NCI-H345 treated with DMSO at 0.1 percent for 48 hours (cell line): ENCODE measurements around the gene COL4A1.

Experiments used
- DNase-seq: peaks from one replicate; lab custom pipeline; 2025; ENCODE audit not compliant: unreplicated experiment; lab: John Stamatoyannopoulos, UW

The COL4A1 gene

DNA sequence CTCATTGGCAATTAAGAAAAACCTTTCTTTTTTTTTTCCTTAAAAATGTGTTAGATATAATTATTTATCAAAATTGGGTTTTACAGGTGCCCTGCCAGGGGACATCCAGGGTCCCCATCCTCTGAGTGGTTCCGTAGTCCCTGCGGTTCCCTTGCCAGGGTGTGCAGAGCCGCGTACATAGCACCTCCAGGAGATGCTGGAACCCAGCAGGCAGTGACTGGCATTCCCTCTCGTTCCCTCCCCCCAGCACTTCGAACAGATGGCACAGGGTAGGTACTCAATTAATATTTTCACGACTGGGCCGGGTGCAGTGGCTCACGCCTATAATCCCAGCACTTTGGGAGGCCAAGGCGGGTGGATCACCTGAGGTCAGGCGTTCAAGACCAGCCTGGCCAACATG lies 82.0 kb downstream of the COL4A1 start:
- no peak for DNase-seq

DNA sequence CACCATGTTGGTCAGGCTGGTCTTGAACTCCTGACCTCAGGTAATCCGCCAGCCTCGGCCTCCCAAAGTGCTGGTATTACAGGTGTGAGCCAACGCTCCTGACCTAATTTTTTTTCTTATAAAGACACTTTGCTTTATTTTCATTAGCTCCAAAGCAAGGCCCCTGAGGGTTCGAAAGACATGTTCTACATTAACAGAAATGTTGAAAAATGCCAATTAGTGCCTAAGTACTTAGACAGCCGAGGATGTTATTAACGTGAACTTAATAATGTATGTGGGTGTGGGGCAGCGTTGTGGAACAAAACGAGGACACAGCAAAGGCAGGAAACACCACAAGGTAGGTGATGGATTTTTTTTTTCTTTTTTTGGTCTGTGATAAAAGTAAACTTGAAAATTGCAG lies 82.4 kb downstream of the COL4A1 start:
- DNase-seq = no peak

DNA sequence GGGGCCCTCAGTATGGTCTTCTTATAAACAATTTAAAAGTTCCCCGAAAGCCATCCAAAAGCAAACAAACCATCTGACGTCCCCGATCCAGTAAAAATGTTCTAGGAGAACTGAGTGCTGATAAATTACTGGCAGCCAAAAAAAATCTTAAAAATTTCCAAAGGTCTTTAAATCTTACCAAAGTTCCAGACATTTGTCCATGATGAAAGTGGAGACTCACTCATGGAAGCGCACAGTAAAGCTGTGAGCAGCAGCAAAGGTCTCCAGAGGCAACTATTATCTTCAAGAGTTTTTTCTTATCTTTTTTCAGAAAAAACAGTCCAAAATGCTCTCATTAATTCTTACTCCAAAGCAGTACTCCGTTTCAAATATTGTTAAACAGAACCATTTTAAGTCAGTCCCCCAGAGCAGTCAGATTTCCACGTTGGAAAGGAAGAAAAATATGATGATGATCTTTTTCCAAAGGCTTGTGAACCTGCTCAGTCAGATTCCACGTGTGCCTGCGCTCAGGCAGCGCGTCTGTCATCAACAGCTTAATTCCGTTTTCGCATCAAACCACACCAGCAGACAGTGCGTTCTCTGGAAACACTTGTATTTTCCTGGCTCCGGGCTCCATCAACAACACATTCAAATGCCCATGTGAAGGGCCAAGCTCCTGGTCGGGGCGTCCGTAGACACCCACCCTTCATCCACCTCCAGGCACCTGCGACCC lies 85.4 kb downstream of the COL4A1 start:
- DNase-seq = no peak

DNA sequence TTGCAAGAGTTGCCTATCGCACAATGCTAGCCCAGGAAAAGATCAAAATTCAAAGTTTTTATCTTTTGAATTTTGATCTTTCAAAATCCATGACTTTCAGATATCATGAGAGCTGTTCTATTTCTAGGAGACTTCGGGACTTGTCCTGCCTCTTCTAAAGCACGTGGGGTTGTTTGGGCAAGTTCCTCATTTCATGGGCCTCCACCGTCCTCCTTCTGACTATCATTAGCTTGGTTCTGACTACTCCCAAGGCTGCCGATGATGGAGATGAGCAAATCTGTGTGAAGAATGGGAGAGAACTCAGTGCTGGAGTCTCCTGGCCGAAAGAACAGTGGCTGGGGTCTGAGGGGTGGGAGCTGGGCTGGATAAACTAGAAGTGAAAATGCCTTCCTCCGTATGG lies 86.5 kb downstream of the COL4A1 start:
- DNase-seq = no peak

DNA sequence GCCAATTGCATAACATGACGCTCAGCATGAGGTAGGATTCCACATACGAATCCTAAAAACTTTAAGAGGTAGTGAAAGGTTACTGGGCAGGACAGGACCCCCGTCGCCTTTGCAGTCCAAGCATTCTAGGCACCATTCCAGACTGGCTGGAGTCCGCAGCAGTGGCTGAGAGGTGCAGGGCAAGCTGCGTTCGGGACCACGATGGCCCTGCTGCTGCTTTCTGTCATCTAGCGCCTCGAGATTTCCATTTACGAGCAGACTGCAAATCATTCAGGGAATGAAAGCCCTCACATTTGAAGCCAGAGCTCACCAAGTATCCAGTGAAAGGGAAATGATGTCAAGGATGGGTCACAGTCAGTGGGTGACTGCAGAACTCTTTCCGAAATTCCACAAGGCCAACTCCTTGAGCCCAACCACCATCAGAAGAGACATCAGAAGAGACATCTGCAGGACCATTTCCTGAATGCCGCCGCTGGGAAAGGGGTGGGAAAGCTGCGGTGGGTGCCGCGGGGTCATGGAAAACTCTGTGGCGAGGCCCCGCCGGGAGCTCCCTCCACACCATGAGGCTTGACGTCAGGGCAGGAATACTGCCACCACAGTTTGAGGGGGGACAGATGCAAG lies 88.3 kb downstream of the COL4A1 start:
- no peak for DNase-seq

DNA sequence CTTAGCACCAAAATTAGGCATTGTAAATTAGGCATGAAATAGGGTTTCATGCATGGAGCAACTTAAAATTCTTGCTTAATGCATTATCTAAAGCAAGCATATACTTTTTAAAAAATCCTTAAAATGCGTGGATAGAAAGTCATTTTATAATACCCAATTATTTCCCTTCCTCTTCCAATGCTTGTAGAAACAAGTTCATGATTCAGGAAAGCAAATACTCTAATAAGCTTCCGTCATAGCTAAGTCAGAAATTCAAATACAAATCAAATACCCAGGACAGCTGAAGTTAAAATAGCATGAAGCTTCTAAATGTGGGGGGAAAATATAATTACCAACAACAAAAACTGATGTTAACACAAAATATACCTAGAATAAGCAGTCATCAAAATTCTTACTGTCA lies 89.1 kb downstream of the COL4A1 start:
- DNase-seq = no peak

DNA sequence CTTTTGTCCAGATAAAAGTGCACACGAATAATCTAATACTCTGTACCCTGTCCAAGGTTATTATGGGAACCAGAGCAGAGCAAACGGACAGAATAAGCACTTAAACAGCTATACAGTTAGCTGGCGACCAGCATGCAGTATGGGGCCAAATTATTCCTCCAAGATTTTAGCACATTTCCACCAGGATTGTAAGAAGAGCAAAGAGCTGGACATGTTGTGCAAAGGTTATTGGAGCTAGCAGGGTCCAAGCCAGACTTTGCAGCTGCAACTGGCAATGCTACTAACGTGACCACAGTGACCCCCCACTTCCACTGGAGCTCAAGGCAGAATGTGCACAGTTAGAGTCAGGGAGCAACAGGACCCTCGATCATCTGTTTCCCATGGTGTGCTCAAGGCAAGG lies 89.9 kb downstream of the COL4A1 start:
- DNase-seq = no peak

DNA sequence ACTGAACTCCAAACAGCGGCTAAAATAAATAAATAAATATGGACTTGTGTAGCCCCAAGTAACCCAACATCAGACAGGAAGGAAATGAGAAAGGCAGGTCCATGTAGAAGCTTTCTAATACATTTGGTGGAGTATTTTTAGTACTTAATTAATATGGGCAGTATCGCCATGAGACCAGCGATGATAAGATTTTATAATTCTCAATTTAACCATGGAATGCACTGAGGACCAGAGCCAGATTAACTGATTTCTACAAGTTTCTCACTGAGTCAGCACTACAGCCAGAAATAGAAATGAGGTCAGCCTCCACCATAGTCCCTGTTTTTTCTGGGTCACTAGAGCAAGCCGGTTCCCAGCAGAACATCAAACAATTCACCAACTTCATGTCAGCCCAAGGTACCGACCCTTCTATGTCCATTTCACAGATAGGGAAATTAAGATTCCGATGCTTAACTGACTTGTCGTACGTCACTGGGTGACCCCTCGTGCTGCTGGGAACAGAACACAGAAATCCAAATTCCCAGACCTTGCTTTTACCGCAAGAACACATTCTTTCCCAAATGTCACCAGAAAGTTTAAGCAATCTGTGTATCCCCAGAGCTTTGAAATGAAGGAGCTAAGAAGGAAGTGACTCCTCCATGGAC lies 90.4 kb downstream of the COL4A1 start:
- no peak for DNase-seq

DNA sequence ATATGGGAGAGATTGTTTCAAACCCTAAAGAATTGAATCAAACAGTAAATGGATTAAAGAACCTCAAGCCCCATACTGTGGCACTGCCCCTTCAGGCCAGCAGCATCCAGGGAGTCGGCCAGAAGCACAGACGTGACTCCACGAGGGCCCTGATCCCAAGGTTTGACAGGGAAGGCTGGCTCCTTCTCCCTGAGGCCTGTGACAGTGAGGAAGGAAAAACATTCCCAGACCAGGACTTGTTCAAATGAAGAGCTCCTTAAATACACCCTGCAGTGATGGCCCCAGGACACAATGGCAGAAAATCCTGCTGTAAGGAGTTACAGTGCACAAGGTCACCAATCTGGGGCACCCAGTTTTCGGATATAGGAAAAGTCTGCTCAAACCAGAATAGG lies 91.0 kb downstream of the COL4A1 start:
- no peak for DNase-seq

DNA sequence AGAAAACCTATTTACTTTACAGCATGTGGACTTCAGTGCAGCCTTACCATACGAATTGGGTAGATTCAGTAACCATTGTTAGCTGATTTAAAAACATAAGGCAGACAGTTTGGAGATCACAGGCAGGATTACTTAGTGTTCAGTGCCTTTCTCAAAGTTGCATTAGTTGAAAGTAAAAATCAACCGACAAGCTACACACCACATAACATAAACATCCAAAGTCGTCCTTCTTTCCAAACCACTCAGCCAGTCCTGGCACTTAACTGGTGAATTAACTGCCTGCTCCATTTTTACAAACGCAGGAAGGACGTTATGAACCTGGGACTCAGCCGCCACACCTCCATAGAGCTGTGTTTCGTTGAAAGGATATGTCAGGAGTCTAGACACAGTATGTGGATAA lies 91.4 kb downstream of the COL4A1 start:
- no peak for DNase-seq

DNA sequence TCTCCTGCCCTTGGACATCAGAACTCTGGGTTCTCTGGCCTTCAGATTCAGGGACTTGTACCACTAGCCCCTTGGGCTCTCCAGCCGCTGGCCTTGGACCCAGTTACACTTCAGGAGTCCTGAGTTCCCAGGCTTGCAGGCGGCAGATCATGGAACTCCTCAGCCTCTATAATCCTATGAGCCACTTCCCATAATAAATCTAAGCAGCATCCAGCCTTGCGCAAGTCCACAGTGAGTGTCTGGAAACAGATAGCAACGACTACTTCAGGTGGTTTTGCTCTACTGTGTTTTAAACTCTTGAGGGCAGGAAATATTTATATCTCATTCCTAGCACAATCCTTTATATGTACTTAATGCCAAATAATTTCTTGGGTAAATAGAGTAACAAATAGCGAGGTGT lies 92.3 kb downstream of the COL4A1 start:
- DNase-seq = no peak

DNA sequence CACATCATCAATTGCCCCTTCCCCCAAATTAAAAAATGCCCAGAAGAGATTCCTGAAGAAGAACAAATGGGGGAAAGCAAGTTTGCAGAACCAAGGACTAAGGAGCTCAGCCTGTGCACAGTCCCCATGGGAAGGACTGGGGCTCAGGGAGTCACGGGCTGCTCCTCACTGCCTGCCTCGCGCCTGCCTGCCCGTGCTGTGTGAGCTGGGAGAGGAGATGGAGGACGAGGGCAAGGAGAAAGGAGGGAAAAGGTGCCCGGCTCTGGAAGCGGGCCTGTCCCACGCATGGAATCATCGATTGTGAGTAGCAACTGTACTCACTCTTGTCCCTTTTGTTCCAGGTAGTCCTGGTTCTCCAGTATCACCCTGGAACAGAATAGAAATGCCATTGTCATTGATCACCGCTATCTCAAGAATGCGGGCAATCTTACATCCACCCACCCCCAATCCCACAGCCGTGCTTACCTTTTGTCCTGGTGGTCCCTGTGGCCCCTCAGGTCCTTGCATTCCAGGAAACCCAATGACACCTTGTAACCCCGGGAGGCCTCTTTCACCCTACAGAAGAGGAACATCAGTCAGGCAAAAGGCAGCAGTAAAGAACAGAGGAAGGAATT lies 93.4 kb downstream of the COL4A1 start:
- DNase-seq = no peak

DNA sequence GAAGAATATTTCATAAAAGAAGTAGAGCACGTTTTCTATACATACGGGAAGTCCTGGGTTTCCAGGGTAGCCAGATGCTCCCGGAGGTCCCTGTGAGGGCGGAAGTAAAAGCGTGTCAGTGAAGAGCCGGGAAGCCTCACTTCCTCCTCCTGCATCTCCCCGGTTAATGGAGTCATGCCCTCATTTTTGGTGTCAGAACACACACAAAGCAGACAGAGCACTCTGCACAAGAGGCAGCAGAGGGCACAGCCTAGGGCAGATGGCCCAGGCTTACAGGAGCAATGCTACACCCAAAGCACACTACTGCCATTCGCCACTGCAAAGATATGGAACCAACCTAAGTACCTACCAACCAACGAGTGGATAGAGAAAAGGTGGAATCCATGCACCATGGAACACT lies 94.4 kb downstream of the COL4A1 start:
- no peak for DNase-seq

DNA sequence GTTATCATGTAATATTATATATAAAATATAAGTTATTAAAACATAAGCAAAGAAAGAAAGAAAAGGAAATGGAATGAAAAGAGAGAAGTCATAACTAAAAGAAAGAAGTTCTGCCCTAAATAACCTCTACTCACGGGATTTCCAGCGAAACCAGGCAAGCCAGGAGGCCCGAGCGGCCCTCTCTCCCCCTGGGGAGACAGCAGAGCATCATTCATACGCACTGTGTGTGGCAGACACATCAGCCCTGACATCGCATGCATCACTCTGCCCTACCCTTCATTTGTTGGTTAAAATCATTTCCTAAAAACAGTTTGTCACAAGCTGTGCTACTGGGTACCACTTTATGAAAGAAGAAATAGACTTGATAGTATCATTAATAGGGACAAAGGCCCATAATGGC lies 95.2 kb downstream of the COL4A1 start:
- no peak for DNase-seq

DNA sequence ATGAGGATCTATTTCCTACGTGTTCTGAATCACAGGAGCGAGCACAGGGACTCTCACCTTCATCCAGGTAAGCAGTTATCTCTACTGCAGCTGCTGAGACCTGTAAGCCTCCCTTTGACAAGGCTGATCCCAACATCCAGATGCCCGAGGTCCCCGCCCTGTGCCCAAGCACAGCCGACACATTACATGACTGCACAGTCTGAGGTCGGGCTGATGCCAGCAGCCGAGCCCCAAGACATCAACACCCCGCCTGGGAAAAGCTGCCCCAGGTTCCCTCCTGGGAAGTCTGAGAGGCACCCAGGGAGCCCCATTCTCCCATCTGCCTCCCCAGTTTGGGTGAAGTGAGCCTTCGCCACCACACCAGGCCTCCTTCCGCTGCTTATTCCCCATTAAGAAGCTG lies 95.9 kb downstream of the COL4A1 start:
- no peak for DNase-seq

DNA sequence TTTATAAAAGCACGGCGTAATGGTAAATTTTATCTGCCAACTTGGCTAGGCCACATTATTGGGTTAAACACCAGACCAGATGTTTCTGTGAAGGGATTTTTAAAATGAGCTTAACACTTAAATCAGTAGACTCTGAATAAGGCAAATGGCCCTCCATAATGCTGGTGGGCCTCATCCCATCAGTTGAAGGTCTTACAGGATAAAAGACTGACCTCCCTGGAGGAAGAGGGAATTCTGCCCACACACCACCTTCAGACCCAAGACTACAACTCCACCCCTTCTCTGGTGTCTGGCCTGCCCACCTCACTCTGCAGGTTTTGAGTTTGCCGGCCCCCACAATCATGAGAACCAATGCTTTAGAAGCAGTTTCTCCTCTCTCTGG lies 96.4 kb downstream of the COL4A1 start:
- no peak for DNase-seq

DNA sequence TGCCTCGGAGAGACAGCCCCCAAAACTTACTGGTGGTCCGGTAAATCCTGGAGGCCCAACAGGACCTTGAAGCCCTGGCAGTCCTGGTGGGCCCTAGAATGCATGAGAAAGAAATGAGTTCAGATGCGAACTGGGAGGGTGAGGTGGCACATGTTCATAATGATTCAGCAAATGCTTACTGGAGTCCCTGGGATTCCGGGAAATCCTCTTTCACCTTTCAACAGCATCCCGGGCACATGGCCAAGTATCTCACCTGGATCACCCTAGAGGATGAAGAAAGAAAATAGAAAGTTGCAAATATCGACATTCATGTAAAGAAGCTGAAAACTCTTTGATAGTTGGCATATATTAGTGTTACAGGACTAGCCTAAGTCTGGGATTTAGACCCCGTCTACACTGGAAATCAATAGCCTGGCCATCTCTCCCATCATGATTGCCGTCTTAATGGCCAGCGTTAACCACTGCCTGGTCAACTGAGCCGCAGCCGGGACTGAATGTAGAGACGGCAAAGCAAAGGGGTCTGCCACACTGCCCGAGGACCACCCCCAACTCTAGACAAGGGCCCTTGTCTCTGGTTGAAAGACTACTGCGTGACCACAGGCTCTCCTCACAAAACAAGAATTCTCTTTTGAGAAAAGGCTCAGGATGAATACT lies 96.9 kb downstream of the COL4A1 start:
- DNase-seq = no peak

DNA sequence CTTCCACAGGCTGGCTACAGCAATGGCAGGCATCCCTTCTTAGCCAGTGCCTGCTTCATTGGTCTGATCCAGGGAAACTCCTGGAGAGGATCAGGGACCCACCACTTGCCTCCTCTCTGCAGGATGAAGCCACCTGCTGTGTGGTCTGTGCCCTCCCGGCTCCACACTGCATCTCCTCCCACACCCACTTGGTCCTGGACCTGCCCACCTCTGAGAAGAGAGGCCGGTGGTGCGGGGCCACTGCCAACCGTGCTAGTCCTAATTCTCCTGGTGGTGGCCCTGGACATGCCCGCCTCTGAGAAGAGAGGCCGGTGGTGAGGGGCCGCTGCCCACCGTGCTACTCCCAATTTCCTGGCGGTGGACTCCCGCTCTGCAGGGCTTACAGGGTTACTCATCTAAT lies 98.8 kb downstream of the COL4A1 start:
- no peak for DNase-seq

DNA sequence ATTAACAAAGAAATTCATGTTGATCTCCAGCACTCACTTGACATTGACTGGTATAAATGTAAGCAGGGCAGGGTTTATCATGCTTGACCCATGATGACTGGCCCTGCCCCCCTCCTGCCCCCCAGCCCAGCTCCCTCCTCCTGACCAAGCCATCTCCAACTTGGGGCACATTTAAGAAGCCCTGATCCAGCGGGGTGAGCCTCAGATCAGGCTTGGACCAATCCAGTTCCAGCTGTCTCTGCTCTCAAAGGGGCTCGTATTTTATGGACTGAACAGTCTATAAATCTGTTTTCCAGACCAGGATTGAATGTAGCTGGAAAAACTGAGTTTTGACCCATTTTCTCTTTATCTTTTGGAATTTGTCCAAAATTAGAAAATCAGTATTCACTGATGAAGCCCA lies 100.0 kb downstream of the COL4A1 start:
- DNase-seq = no peak

DNA sequence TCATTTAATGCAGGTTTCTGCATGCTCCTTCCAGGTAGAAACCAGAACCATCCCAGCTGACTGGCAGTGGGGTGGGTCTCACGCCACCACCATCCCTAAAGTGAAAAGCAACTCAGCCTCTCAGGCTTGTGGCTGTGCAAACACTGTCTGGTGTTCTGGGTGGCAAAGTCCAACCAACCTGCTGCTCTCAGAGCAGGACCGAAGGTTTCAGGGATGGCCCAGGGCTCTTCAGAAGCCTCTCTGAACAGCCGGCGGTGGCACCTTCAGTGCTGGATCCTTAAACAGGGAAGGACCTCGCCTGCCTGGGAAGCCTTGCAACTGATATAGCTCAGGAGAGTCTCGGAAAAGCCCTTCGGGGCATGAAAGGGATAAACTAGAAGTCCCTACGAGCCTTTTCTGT lies 100.8 kb downstream of the COL4A1 start:
- DNase-seq = no peak

DNA sequence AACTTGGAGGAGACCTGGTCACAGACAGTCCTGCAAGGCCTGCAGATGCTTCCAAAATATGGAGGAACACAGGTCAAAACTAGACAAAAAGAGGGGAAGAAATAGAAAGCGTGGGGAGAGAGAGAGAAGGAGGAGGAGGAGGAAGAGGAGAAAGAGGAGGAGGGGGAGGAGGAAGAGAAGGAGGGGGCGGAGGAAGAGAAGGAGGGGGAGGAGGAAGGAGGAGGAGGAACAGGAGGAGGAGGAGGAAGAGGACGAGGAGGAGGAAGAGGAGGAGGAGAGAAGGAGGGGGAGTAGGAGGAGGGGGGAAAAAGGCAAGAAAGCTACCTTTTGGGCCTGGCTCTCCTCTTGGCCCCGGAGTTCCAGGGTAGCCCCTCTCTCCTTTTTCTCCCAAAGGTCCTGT lies 105.8 kb downstream of the COL4A1 start:
- DNase-seq = no peak
